KBM-7 (cell line): ENCODE data around the gene C5AR1.
"Not testable (repeated sequence)": the region's sequence is repeated elsewhere in the genome, so short reads cannot be mapped to it uniquely, and the experiment has no call there.

Experiments used
- DNase-seq: peaks from one replicate; pipeline ENCODE4 v3.0.0-alpha.2; 2015
- in situ Hi-C: fragments of 300-500 bp; cut with MboI; formaldehyde crosslinking; loops from 2 replicates; pipeline ENCODE4 v1.14.3; 2020; ENCODE audit warnings: low sequenced_read_pairs, low pct_unique_long_range_greater_than_20kb, mixed read lengths

C5AR1 gene

DNA sequence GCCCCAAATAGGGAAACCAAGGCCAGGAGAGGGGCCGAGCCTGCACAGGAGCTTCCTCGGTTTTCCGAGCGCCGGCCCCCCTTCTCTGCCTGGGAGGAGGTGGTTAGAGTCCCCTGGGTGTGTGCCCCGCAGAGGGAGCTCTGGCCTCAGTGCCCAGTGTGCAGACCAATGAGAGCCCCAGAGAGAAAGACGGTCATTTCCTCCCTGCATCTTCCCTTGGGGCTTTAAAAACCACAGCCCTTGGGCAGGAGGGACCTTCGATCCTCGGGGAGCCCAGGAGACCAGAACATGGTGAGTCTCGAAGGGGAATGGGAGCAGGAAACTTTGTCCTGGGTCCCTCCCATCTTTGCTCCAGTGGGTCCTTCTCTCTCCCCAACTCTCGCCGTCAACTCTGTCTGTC, at the start of gene C5AR1:
C5AR1 (plus strand) TSS at position 254 of the 400 bp plus-strand sequence; CDS start at position 289, 35 bp downstream.
- in situ Hi-C loops: no loop called here
- no peak for DNase-seq

DNA sequence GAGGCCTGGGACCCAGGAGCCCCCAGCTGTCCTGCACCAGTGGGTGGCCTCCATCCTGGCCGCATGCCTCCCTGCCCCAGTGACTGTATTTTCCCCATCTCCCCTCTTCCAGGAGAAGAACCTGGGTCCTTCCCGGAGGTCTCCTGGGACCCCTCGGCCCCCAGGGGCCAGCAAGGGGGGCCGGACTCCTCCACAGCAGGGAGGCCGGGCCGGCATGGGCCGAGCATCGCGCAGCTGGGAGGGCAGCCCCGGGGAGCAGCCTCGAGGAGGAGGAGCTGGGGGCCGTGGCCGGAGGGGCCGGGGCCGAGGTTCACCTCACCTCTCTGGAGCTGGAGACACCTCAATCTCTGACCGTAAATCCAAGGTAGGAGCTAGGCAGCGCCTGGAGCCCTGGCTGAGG, 49.2 kb upstream of the C5AR1 start:
- no peak for DNase-seq
- in situ Hi-C loops: no loop called here

DNA sequence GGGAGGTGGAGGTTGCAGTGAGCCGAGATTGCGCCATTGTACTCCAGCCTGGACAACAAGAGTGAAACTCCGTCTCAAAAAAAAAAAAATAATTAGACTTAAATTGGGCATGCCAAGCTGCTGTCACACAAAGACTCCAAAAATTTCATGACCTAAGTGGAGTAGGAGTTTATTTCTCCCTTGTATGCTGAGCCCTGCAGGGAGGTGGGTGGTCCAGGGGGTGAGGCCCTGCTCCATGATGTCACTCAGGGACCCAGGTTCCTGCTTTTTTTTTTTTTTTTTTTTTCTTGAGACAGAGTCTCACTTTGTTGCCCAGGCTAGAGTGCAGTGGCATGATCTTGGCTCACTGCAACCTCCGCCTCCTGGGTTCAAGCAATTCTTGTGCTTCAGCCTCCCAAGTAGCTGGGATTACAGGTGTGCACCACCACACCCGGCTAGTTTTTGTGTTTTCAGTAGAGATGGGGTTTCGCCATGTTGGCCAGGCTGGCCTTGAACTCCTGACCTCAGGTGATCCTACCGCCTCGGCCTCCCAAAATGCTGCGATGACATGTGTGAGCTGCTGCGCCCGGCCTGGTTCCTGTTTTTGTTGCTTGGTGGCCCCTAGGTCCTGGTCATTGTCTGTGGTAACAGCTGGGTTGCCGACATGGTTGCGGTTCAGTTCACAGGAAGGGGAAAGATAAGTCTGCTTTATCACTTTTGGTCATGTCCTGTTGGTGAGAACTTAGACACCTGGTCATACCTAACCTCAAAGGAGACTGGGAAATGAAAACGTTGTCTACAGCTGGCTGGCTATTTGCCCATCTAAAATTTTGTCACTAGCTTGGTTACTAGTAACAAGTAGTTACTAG, 47.5 kb upstream of the C5AR1 start:
- in situ Hi-C loops: not testable (repeated sequence)
- DNase-seq: peak; percentile 55

DNA sequence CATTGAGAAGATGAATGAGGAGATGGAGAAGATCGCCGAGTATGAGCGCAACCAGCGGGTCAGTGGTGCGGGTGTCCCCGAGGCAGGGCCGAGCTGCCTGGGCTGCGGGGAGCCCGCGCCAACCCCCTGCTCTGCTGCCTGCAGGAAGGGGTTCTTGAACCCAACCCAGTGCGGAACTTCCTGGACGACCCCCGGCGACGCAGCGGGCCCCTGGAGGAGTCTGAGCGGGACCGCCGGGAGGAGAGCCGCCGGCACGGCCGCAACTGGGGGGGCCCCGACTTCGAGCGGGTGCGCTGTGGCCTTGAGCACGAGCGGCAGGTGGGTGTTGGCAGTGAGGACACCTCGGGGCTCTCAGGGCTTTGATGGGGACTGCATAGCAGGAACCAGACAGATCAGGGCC, 45.0 kb upstream of the C5AR1 start:
- in situ Hi-C loops: no loop called here
- DNase-seq: no peak

DNA sequence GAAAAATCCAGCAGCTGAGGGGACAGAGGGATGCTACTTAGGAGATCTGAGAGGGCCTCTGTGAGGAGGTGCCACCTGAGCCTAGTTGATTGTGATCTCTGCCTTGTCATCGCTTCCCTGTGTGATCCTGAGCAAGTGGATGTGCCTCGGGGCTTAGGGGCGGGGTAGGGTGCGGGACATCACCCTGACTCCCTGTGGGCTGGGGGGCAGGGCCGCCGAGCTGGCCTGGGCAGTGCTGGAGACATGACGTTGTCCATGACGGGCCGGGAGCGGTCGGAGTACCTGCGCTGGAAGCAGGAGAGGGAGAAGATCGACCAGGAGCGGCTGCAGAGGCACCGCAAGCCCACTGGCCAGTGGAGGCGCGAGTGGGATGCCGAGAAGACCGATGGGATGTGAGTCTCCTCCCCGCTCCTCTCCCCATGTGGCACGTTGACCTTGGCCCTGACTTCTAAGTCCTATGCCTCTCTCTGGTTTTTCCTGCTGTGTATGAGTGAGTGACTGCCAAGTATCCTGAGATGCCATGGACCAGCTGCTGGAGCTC, 43.2 kb upstream of the C5AR1 start:
- in situ Hi-C loops: no loop called here
- no peak for DNase-seq

DNA sequence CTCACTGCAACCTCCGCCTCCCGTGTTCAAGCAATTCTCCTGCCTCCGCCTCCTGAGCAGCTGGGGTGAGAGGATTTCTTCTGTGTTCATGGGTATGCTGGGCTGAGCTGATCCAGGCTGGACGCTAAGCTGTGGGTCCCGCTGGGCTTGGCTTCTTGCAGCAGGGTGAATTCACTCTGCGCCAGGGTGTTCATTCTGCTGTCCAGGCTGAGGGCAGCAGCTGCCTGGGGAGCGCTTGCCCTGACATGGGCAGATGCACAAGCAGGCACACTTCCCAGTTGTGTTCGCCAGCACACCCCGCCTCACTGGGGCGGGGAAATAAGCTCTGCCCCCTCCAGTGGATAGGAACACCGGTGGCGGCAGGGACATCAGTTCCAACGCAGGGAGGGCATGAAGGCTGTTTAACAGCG, 42.3 kb upstream of the C5AR1 start:
- in situ Hi-C loops: no loop called here

DNA sequence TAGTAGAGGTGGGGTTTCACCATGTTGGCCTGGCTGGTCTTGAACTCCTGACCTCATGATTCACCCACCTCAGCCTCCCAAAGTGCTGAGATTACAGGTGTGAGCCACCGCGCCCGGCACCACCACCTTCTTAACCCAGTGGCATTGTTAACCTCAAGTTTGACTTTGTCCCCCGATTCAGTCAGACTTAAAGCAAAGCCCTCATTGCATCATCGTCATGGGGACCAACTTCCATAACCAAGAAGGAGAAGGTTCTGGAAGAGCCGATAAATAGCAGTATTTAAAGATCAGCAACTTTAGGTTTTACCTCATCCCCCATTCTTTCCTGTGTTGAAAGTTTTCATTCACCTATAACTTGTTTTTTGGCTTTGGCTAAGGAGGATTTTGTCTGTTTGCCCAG, 41.6 kb upstream of the C5AR1 start:
- in situ Hi-C loops: no loop called here
- DNase-seq: no peak

More for the DNA sequence above, 42.3 kb upstream of the C5AR1 start:
- DNase-seq: no peak

DNA sequence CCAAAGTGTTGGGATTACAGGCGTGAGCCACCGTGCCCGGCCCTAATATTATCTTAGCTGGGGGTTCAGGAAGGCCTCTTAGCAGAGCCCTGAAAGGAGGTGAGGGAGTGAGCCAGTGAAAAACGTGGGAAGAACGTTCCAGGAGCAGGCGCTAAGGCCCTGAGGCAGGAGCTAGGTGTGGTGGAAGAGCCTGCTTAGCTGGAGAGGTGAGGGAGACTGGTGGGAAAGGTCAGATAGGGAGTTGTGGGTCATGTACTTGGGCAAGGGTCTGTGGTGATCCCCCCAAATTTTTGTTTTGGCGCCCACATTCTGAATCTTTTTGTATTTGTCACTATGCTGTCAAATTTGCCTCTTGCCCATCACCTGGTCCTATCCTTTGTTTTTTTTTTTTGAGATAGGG, 40.1 kb upstream of the C5AR1 start:
- no peak for DNase-seq
- in situ Hi-C loops: no loop called here

DNA sequence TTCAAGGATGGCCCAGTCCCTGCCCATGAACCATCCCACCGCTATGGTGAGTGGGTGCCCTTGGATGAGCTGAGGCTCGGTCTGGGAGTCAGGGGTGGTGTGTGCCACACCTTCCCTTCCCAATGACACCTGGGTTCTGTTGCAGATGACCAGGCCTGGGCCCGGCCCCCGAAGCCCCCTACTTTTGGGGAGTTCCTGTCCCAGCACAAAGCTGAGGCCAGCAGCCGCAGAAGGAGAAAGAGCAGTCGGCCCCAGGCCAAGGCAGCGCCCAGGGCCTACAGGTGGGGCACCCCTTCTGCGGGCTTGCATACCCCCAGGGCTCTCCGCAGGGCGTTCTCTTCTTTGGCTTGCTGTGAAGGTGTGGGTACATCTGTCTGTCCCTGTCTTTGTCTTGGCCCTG, 39.3 kb upstream of the C5AR1 start:
- in situ Hi-C loops: no loop called here

DNA sequence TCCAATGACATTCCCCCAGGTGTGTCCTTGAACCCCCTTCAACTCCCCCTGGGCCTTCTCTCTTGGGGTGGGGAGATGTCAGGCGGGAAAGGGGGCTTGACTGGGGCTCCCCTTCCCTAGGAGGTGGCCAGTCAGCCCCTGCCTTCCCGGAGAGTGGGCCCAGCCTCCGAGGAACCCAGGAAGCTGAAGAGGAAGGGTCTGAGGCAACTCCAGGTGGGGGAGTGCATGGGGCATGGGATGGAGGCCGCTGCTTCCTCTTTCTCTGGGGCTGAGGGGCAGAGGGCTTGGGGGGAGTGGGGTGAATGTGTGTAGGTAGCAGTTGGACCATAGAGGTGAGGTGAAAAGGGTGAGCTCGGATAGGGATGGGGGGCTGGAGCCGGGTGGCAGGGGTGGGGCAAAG, 37.7 kb upstream of the C5AR1 start:
- in situ Hi-C loops: no loop called here
- no peak for DNase-seq

More for the DNA sequence above, 39.3 kb upstream of the C5AR1 start:
- no peak for DNase-seq

DNA sequence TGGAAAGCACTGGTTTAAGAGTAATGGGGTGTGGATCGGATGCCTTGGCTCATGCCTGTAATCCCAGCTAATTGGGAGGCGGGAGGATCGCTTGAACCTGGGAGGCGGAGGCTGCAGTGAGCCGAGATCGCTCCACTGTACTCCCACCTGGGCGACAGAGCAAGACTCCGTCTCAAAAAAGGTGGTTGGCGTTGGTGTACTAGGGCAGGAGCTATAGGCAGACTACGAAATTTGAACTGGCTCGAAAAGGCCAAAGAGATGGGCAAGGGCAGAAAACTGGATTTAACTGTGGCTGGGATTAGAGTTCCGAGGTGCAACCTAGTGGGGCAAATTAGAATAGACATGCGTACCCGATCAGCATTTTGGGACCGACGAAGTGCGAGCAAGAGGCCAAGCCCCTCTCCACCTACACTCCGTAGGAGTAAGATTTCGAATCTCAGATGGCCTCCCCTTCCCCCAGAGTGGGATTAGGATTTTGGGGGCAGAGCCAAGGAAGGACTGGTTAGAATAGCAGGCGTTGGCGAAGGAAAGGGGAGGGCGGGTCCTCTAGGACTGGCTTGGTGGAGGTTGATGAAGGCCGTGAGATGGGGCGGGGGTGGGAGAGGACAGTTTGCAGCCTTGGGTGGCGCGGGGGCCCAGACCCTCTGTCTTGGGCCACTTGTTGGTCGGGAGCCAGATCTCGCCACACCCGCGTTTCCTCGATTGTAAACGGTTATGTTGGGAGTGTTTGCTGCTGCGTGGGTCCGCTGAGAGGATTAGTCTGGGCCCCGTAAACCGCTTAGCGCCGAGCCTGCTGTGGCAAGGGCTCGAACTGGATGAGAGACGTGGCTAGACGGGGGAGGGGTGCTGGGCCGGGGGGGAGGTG, 37.0 kb upstream of the C5AR1 start:
- no peak for DNase-seq
- in situ Hi-C loops: no loop called here

DNA sequence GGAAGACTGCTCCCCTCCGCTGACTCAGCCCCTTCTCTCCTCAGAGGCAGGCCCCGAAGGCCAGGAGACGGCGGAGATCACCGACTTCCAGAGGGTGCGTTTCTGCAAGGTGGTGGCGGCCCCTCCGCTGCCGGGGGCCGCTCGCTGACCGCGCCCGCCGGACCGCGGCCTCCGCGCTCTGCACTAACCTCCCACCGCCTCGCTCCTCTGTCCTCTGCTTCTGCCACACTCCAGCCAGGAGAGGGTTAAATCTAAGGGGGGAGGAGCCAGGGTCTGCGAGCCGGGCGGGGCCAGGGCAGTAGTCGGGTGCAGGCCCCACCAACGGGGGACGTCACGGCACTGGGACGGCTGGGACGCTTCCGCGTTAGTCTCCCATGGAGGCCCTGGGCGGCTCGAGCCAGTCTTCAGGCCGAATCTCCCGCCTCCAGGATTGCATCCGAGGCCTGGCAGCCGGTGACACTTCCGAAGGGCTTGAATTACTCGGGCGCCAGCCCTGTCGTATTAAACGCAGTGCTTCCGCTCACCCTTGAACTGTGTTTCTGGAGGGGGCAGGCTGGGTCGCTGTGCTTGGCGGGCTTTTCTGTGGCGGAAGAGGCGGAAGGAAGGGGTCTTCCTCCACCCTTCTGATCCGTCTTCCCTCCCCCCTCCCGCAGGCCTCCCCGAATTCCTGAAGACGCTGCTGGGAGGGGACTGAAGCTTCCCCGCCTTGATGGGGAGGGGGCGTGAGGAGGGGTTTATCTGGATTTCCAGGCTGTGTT, 36.2 kb upstream of the C5AR1 start:
- in situ Hi-C loops: no loop called here
- peak; percentile 94 for DNase-seq

DNA sequence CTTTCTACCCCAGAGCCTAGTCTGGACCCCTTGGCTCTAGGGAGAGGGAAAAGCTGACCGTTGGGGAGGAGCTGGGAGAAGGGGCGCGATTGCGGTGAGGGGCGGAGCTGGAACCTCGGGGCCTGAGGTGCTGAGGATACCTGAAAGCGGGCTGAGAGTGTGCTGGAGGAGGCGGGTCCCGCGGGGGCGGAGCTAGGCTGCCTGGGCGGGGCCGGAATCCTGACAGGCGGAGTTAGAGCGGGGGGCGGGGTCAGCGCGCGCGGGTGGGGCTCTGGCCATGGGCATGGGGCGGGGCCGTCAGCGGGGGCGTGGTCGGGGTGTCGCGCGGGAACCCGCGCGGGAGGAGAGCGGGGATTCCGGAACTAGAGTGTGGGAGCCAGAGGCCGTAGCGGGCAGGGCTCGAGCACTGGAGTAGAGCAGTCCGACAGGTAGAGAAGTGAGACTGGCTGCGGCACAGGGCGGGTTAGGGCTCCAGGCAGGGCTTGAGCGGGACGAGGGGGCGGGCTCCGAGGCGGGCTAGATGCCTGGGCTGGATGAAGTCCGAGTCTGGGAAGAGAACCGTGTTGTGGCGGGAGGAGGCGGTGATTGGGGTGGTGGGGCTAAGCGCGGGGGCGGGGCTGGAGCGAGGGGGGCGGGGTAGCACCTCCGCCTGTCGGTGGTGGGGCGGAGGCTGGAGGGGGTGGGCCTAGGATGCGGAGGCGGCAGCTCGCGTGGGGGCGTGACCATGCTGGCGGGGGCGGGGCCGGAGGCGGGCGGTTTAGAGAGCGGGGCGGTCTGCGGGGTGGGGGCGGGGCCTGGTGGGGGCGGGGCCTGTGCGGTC, 35.4 kb upstream of the C5AR1 start, which contains the start of gene INAFM1:
INAFM1 (plus strand) TSS at position 815 of the 820 bp plus-strand sequence. CDS start 35 bp downstream, outside the sequence.
- peak; percentile 86 for DNase-seq
- in situ Hi-C loops: no loop called here

DNA sequence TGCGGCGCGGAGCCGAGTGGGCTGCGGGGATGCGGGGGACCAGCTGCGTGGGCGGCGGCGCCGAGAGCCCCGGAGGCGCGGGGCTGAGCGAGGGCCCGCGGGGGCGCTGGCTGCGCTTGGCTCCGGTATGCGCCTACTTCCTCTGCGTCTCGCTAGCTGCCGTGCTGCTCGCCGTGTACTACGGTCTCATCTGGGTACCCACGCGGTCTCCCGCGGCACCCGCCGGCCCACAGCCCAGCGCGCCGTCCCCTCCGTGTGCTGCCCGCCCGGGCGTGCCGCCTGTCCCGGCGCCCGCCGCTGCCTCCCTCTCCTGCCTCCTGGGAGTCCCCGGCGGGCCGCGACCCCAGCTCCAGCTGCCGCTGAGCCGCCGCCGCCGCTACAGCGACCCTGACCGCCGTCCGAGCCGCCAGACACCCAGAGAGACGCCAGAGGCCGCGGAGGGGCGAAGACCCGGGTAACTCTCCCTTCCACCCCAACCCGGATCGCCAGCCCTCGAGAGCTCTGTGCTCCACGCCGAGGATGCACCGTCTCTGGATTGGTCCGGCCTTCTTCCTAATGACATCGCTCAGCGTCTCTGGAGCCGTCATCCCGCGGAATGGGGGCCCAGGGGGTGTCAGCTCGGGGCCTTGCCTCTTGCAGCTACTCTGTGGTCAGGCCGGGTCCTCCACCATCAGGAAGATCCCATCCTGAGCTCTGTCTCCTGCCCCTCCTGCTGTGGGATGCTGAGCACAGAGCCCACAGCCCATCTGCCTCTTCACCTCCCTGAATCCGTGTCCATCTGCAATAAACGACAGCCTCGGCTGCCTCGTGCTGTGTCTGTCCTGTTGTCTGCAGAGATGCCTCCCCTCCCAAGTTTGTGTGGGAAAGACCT, 34.5 kb upstream of the C5AR1 start:
- peak; percentile 33 for DNase-seq
- in situ Hi-C loops: no loop called here

DNA sequence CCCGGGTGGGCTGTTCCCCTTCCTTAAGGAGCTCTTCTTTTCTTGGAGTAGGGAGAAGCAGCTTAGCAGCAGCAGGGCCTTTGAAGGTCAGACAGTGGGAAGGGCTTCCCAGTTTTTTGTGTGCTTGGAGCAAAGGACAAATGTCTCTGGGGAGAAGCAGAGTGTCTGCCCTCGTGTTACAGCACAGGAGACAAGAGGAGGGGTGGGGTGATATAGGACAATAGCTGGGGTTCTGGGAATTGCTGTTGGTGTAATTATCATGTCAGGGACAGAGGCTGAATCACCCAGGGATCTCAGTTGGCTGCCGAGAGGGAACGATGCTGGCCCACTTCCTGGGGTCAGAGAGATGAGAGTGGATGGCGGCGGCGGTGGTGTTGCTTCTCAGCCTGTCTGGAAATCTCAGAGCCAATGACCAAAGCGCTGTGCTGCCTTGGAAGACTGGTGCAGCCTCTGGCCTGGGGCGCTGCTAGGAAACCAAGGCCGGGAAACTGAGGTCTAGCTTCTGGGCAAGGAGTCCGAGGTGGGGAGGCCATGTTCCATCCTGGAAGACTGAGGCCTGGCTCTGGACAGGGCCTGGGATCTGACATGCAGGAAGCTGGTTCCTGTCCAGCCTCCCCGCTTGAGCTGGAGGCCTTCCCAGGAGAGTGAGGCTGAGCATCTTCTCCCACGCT, 33.7 kb upstream of the C5AR1 start:
- in situ Hi-C loops: no loop called here
- no peak for DNase-seq

DNA sequence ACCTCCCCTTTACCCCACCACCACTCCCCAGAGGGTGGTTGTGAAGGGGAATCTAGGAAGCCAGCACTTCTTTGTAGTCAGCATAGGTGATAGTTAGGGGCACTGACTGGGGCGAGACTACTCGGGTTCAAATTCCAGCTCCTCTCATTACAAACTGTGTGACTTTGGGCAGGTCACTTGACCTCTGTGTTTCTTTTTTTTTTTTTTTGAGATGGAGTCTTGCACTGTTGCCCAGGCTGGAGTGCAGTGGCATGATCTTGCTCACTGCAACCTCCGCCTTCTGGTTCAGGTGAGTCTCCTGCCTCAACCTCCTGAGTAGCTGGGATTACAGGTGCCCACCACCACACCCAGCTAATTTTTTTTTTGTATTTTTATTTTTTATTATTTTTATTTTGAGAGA, 33.1 kb upstream of the C5AR1 start:
- DNase-seq, in situ Hi-C loops: not testable (repeated sequence)
